Hindlimb muscle (tissue), 1 donor: ENCODE results near the gene TFAP2A. TPM values are rescaled to one million over a fixed set of nuclear protein-coding genes. Genes with fewer than 3 reads are reported as not detected.

Experiments used
- DNase-seq: peaks from one replicate; pipeline ENCODE4 v3.0.0-alpha.2; 2013
- polyA plus RNA-seq: library from polyadenylated mRNA; unstranded; fragments of 120-200 nt; gene quantifications from one replicate; pipeline ENCODE4 v1.2.1, GENCODE V29; 2013; ENCODE audit not compliant: insufficient read length

Gene TFAP2A
- polyA plus RNA-seq, 1 donor: 0.84 TPM

- no peak for DNase-seq
These were observed 32.6 kb downstream of the TFAP2A start for GRCh38 chr6:10382322-10382721.

DNA sequence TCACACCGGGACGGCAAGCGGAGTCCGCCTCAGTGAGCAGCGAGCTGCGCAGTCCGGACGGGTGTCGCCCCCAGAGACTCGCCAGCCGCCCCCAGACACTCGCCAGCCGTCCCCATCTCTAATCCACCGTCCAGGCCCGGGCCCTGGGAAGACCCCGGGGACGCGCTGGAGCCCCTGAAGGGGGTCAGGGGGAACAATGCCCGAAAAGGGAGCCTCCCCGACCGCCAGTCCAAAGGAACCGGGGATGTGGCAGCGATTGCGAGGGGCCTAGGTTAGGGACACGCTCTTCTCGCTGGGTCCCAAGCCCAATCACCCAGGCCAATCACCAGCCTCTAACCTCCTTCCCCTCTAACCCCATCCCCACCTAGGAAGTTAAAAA, 33.1 kb downstream of the TFAP2A start:
- DNase-seq: no peak

GRCh38 chr6:10381133-10381829, 33.6 kb downstream of the TFAP2A start:
- DNase-seq: no peak

DNA sequence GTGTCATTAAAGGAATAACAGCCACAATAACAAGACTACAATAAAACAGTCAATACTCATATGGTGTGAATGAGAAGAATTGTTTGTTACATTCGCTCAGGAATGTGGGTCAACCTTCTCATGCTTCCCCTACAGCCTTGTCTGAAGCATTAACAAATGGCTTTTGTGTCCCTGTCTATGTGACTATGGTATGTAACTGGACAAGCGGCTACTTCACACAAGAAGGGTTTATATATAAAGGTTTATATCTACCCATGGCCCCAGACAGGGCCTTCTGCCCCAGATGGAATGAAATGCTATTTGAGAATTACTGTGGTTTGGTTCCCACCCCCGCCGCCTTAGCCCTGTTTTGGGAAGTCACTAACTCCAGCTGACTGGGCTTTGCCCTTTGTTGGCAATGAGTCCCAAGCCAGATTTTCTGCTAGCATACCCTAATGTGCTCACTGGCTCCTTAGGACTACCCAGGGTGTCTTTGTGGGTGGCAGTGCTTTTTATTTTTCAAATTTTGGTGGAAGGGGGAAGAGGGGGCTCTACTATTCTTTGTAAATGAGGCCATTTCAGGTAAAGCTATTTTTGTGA, 39.4 kb downstream of the TFAP2A start:
- no peak for DNase-seq

DNA sequence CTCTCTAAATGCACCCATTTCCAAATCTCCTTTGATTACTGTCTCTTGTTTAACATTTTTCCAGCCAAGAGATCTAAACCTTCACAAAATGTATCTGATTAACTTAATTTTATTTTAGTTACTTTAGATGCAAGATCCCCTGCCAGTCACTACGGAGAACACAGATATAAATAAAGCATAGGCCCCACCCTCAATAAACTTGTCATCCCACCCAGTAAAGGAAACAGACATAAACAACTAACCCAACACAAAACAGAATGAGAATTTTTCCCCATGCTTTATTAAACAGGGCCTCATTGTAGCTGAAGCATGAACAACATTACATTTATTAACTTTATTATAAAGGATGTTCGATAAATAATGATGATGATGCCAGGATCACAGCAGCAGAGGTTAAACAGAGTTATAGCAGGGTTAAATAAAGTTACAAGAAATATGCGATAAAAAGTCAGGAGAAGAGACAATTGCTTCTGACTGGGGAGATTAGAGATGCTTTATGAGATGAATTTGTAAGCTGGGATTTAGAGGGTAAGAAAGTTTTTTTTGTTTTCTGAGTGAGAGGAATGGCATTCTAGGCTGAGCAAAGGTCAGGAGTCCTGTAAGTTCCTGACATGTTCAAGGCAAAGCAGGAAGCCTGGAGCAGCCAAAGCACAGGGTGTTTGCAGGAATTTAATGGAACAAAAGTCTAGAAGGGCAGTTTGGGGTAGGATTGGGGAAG, 41.1 kb downstream of the TFAP2A start:
- no peak for DNase-seq

GRCh38 chr6:10369896-10370295, 45.0 kb downstream of the TFAP2A start:
- no peak for DNase-seq

DNA sequence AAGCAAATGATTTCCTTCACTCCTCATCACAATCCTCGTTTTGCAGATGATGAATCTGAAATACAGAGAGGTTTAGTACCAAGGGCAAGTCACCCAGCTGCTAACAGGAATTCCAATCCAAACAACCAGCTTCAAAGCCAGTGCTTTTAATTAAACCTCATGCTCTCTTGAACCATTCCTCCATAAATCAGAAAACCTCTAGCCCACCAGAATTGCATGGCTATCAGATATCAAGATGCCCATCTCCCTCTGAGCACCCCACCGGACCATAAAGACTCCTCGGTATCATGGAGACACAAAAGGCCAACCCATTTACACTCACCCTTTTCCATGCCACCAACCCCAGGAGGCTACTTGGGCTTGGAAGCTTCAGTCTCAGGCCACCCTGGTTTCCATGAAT, 46.0 kb downstream of the TFAP2A start:
- DNase-seq: no peak

DNA sequence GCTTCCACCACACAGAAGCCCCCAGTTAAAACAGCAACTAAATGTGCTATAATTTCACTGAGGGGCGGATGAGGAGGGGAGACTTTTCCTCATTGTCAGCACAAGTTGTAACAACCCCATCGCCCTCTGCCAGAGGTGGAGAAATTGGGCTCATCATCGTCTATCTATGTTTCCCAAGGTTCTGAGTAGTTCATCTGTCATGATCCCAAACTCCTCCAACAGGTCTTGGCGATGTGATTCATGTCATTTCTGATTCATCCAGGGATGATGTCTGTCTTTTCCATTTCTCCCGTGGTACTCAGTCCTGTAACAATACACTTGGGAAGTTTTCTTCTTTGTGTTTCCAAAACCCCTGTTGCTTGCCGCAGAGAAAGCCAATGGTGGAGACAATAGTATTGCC, 51.0 kb downstream of the TFAP2A start:
- DNase-seq: no peak

GRCh38 chr6:10362300-10362699, 52.6 kb downstream of the TFAP2A start:
- DNase-seq: no peak

- DNase-seq: no peak
These were observed 53.4 kb downstream of the TFAP2A start for GRCh38 chr6:10361428-10361827.

DNA sequence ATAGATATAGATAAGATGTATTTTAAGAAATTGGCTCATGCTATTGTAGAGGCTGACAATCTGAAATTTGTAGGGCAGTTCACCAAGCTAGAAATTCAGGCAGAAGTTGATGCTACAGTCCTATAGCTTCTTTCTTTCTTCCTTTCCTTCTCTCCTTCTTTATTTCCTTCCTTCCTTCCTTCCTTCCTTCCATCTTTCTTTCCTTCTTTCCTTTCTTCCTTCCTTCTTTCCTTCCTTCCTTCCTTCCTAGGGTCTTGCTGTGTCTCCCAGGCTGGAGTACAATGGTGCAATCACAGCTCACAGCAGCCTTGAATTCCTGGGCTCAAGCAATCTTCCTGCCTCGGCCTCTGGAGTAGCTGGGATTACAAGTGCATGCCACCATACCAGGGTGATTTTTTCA, 55.3 kb downstream of the TFAP2A start:
- DNase-seq: no peak

GRCh38 chr6:10355115-10355702, 59.7 kb downstream of the TFAP2A start:
- no peak for DNase-seq

DNA sequence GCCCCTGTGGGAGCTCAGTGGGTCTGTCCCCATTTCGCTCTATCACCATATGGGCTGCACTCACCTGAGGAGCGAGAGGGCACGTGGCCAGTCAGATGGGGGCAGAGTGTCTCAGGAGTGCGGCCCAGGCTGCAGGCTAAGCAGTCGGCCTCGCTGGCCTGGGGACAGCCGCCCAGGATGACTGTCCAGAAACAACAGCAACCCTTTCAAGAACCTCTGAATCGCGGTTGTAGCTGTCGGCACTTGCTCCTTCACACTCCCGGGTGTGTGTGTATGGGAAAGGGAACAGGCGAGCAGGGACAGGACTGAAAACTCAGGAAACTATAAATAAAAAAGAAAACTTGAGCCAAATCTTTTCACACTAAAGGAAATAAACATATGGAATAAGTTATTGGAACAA, 63.1 kb downstream of the TFAP2A start:
- DNase-seq: peak; percentile 47

- no peak for DNase-seq
These were observed 64.2 kb downstream of the TFAP2A start for GRCh38 chr6:10350720-10351119.

GRCh38 chr6:10347561-10348327, 67.1 kb downstream of the TFAP2A start:
- DNase-seq: no peak

Other genes starting within 250 kb of the TFAP2A start
- gene GCNT2, start 106.3 kb upstream of the TFAP2A start, polyA plus RNA-seq: 2.5 TPM